CD14-positive monocyte (primary cell): ENCODE measurements around the gene PSMB5. TPM values are rescaled to one million over a fixed set of nuclear protein-coding genes. Genes with fewer than 3 reads are reported as not detected.

Source experiments
- DNase-seq, 3 donors: peaks; one replicate each; pipeline ENCODE4 v3.0.0-alpha.2; 2011 to 2022
- H2AFZ ChIP-seq: 2 replicates; pipeline ENCODE4 v1.6.0; 2012; ENCODE audit warnings: mild to moderate bottlenecking, low read depth, low read length, inconsistent platforms; ENCODE audit not compliant: insufficient read depth, poor library complexity, severe bottlenecking
- H3K27ac ChIP-seq, 2 donors: 1 replicate in 1 of 2; 2 replicates in 1 of 2; pipeline ENCODE4 v1.5.1; 2012 to 2013; ENCODE audit warnings: low read length in 2 of 2, control low read depth in 1 of 2, inconsistent platforms in 1 of 2, low read depth in 1 of 2, mild to moderate bottlenecking in 1 of 2
- H3K27me3 ChIP-seq, 2 donors: one replicate each; pipeline versions ENCODE4 v1.6.0 to v1.6.1; 2011 to 2013; ENCODE audit warnings: low read length in 2 of 2; ENCODE audit not compliant: control insufficient read depth in 2 of 2, insufficient read depth in 2 of 2
- H3K36me3 ChIP-seq, 2 donors: replicated peaks in 1 of 2; 1 replicate in 1 of 2; 2 replicates in 1 of 2; pipeline versions ENCODE4 v1.5.1 to v1.6.1; 2012 to 2013; ENCODE audit warnings: low read length in 2 of 2, control low read depth in 1 of 2, inconsistent platforms in 1 of 2, mild to moderate bottlenecking in 1 of 2; ENCODE audit not compliant: insufficient read depth in 2 of 2, control insufficient read depth in 1 of 2
- H3K4me1 ChIP-seq, 2 donors: 1 replicate in 1 of 2; 2 replicates in 1 of 2; pipeline versions ENCODE4 v1.5.1 to v1.6.1; 2012 to 2013; ENCODE audit warnings: low read length in 2 of 2, control low read depth in 1 of 2, inconsistent platforms in 1 of 2, mild to moderate bottlenecking in 1 of 2, moderate library complexity in 1 of 2; ENCODE audit not compliant: insufficient read depth in 2 of 2, control insufficient read depth in 1 of 2
- H3K4me2 ChIP-seq: replicated peaks from 2 replicates; pipeline ENCODE3; 2012; ENCODE audit warnings: low read length, moderate library complexity, mild to moderate bottlenecking; ENCODE audit not compliant: poor library complexity, severe bottlenecking; ENCODE audit errors: extremely low read depth
- H3K4me3 ChIP-seq, 3 experiments: fragments of 200-600 bp in 1 of 3; sonication (generic) in 1 of 3; replicated peaks in 1 of 3; 1 replicate in 2 of 3; 2 replicates in 1 of 3; pipeline ENCODE4 v1.5.1; 2011 to 2013; ENCODE audit warnings: low read length in 3 of 3, mild to moderate bottlenecking in 3 of 3, control low read depth in 2 of 3, low read depth in 2 of 3, inconsistent platforms in 1 of 3, moderate library complexity in 1 of 3
- H3K79me2 ChIP-seq: 2 replicates; pipeline ENCODE4 v1.6.0; 2012; ENCODE audit warnings: mild to moderate bottlenecking, control low read depth, inconsistent platforms, low read length, moderate library complexity; ENCODE audit not compliant: insufficient read depth
- H3K9ac ChIP-seq: 2 replicates; pipeline ENCODE4 v1.6.0; 2017; ENCODE audit warnings: low read length, mild to moderate bottlenecking; ENCODE audit not compliant: insufficient read depth, poor library complexity, severe bottlenecking
- H3K9me3 ChIP-seq, 2 donors: replicated peaks in 1 of 2; 1 replicate in 1 of 2; 2 replicates in 1 of 2; pipeline versions ENCODE4 v1.5.1 to v1.6.1; 2012 to 2013; ENCODE audit warnings: low read length in 2 of 2, control low read depth in 1 of 2; ENCODE audit not compliant: control insufficient read depth in 1 of 2, insufficient read depth in 1 of 2
- H4K20me1 ChIP-seq: 2 replicates; pipeline ENCODE4 v1.6.0; 2012; ENCODE audit warnings: mild to moderate bottlenecking, low read length, control low read depth, moderate library complexity; ENCODE audit not compliant: insufficient read depth
- H3K27ac Mint-ChIP-seq, 7 donors: one replicate each; pipeline ENCODE4 v1.8.0; 2020; ENCODE audit warnings: mild to moderate bottlenecking in 7 of 7, mixed read lengths in 7 of 7, moderate library complexity in 6 of 7, inconsistent platforms in 2 of 7
- H3K27me3 Mint-ChIP-seq, 3 donors: one replicate each; pipeline ENCODE4 v1.8.0; 2021 to 2022; ENCODE audit warnings: low read depth in 3 of 3, mild to moderate bottlenecking in 3 of 3, mixed read lengths in 3 of 3, moderate library complexity in 3 of 3, inconsistent platforms in 1 of 3
- H3K36me3 Mint-ChIP-seq, 2 donors: one replicate each; pipeline ENCODE4 v1.8.0; 2020; ENCODE audit warnings: mixed read lengths in 2 of 2, inconsistent platforms in 1 of 2, mild to moderate bottlenecking in 1 of 2
- H3K4me1 Mint-ChIP-seq: one replicate; pipeline ENCODE4 v1.8.0; 2020; ENCODE audit warnings: mild to moderate bottlenecking, mixed read lengths
- H3K4me3 Mint-ChIP-seq, 2 donors: one replicate each; pipeline ENCODE4 v1.8.0; 2020; ENCODE audit warnings: mild to moderate bottlenecking in 2 of 2, mixed read lengths in 2 of 2, moderate library complexity in 1 of 2
- H3K9me3 Mint-ChIP-seq, 7 donors: one replicate each; pipeline ENCODE4 v1.8.0; 2020 to 2022; ENCODE audit warnings: mixed read lengths in 7 of 7, mild to moderate bottlenecking in 6 of 7, moderate library complexity in 6 of 7, inconsistent platforms in 2 of 7
- WGBS: methylation state at CpG from one replicate; pipeline ENCODE4 v1.1.5; 2013; ENCODE audit warnings: missing lambda C conversion rate; ENCODE audit not compliant: insufficient coverage; 5-methylcytosine and 5-hydroxymethylcytosine counted together
- intact Hi-C, 2 donors: fragments of 100-400 bp; cut with micrococcal nuclease; formaldehyde crosslinking; loops; one replicate each; pipeline versions ENCODE4 v1.15.0 to v1.15.1; 2023
- polyA plus RNA-seq, 3 donors: library from polyadenylated mRNA; depleted of rRNA in 1 of 3; unstranded in 2 of 3; stranded (reverse) in 1 of 3; fragments of 300-500 nt in 2 of 3; fragments of >200 nt in 1 of 3; fragmentation: Illumina TruSeq in 2 of 3; gene quantifications; 1 replicate in 2 of 3; 2 replicates in 1 of 3; pipeline ENCODE4 v1.2.3, GENCODE V29; 2012 to 2021
- TF ChIP-seq, protein P1 (sequence below): fragments of 200-600 bp; IDR thresholded peaks from one replicate; pipeline ENCODE4 v1.8.0; 2022; ENCODE audit warnings: antibody characterized with exemption, mild to moderate bottlenecking

PSMB5 gene
- polyA plus RNA-seq, 3 donors = 16.8 to 61.8 (median 57.6) TPM

DNA sequence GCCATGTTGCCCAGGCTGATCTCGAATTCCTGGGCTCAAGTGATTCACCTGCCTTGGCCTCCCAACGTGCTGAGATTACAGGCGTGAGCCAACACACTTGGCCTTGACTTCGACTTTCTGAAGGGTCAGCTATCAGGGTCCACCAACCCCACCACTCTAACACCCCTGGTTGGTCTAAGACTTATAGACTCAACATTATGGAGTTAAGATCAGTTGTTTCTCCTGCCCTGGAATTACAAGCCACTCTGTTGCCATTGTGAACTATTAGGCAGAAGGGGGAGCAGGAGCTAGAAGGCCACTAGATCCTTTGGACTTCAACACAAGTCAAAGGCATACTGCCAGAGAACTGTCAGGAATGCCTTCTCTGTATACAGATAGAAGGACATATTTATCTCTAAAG lies 5.4 kb upstream of the PSMB5 start:
- Mint-ChIP-seq H3K4me1 (peaks cover 8% of the 10 kb centered on the region), H3K9me3 (peaks cover 0 to 2% (median 0%) of the 10 kb centered on the region in 7 donors), H3K4me3 (no peak overlapping the region), H3K27me3 (peaks cover 3 to 11% (median 6%) of the 10 kb centered on the region in 3 donors), H3K36me3 (no peaks in the 10 kb centered on the region), H3K27ac (no peak overlapping the region)
- TF ChIP-seq, protein P1, sequence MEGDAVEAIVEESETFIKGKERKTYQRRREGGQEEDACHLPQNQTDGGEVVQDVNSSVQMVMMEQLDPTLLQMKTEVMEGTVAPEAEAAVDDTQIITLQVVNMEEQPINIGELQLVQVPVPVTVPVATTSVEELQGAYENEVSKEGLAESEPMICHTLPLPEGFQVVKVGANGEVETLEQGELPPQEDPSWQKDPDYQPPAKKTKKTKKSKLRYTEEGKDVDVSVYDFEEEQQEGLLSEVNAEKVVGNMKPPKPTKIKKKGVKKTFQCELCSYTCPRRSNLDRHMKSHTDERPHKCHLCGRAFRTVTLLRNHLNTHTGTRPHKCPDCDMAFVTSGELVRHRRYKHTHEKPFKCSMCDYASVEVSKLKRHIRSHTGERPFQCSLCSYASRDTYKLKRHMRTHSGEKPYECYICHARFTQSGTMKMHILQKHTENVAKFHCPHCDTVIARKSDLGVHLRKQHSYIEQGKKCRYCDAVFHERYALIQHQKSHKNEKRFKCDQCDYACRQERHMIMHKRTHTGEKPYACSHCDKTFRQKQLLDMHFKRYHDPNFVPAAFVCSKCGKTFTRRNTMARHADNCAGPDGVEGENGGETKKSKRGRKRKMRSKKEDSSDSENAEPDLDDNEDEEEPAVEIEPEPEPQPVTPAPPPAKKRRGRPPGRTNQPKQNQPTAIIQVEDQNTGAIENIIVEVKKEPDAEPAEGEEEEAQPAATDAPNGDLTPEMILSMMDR = no peak
- Histone ChIP-seq H2AFZ (no peak overlapping the region), H3K4me3 (no peak overlapping the region), H3K36me3 (no peaks in the 10 kb centered on the region), H4K20me1 (no peaks in the 10 kb centered on the region), H3K27ac (no peak overlapping the region), H3K4me1 (peaks cover 4 to 5% of the 10 kb centered on the region in 2 donors), H3K4me2 (no peak overlapping the region), H3K9ac (no peak overlapping the region), H3K9me3 (no peaks in the 10 kb centered on the region), H3K79me2 (no peaks in the 10 kb centered on the region), H3K27me3 (no peaks in the 10 kb centered on the region)
- 100% methylated on average over 2 of the region's 4 CpGs for WGBS
- intact Hi-C loops = no loop called here
- no peak for DNase-seq

DNA sequence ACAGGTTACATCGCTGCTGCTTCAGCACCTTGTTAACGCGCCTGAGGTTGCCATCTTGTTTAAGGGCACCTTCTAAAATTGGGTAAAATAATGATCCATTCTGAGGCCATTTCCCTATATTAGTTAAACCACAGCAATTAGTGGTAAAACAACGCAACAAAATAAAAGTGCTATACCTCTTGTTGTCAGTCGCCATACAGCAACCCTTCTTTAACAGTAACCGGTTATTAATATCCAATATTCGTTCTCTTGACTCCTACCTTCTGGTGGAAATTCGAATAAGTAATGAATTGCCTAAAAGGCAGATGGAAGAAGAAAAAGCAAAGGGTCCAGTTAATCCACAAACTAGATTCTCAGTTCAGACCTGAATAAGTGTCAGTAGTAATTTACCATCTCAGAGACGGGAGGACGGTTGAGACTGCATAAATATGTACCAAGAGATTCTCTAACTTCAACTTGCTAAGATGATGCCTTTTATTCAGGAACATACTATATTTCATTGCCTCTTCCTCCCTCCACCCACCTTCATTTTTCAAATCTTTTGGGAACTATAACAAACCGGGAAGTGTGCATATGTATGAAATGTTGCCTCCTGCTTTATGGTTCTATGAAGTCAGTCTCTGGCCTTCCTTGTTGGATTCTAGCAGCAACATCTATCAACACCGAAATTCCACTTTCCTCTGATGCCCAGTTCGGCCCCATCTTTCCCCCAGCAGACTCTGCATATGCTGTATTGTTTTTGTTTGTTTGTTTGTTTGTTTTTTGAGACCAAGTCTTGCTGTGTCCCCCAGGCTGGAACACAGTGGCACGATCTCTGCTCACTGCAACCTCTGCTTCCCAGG lies 824 bp upstream of the PSMB5 start:
- Histone ChIP-seq H4K20me1 (no peaks in the 10 kb centered on the region), H3K4me3 (peak overlapping the region; percentile 80 to 95 (median 88)), H3K79me2 (peaks cover 17% of the 10 kb centered on the region), H3K4me2 (peak overlapping the region; percentile 98), H3K4me1 (peaks cover 15 to 16% of the 10 kb centered on the region in 2 donors), H3K27ac (peak overlapping the region; percentile 69 to 96), H3K27me3 (no peaks in the 10 kb centered on the region), H3K36me3 (peaks cover 20 to 25% of the 10 kb centered on the region in 2 donors), H3K9me3 (no peaks in the 10 kb centered on the region), H2AFZ (peak overlapping the region; percentile 99), H3K9ac (peak overlapping the region; percentile 89)
- Mint-ChIP-seq H3K9me3 (no peaks in the 10 kb centered on the region), H3K4me1 (peaks cover 14% of the 10 kb centered on the region), H3K27ac (peak overlapping the region; percentile 77 to 99 (median 97)), H3K36me3 (peaks cover 19 to 29% of the 10 kb centered on the region in 2 donors), H3K27me3 (peaks cover 0 to 6% (median 1%) of the 10 kb centered on the region in 3 donors), H3K4me3 (peak overlapping the region; percentile 87 to 92)
- intact Hi-C loops = no loop called here
- TF ChIP-seq, protein P1 = no peak
- no peak for DNase-seq
- WGBS = no CpG with 5 or more reads among the region's 14 CpGs
